ENCODE results near the gene NDST1.

DNA sequence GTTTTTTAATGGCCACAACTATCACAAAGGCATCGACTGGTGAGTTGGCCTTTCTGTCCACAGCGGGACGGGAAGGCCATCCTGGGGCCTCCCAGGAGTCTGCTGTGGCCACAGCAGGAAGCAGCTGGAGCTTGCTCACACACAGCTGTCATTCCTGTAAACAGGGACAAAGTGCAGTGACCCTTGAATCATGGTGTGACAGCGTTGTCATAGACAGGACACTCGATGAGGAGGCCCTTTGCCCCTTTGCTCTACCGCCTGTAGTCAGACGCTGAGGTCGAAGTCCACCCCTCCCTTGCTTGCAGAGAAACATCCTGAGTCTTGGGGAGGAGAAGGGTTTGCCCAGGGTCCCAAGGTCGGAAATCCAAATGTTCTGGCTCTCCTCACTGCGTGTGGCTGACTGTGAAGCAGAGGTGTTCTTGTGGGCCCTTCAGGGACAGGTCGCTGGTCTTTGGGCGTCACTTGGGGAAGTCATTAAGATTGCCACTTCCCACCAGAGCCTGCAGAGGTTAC is 35.1 kb downstream of the NDST1 start:
- TF ChIP-seq CTCF (conservative IDR thresholded peaks at IDR 0.05; ENCODE audit: low read length) (no peak), EZH2phosphoT487 (IDR thresholded peaks at IDR 0.05; ENCODE audit: borderline replicate concordance, low read depth, low read length) (no peak)
